Cardiac fibroblast (primary cell): ENCODE measurements around the gene FAM111B.
A peak's percentile ranks its signal among the peaks of the same experiment; 100 is the strongest.

Experiments used
- DNase-seq, 2 donors: peaks; one replicate each; pipeline versions ENCODE4 v3.0.0 to v3.0.0-alpha.2; 2010; ENCODE audit warnings: low read depth in 2 of 2
- H3K4me3 ChIP-seq, 2 donors: replicated peaks in 1 of 2; 1 replicate in 1 of 2; 2 replicates in 1 of 2; pipeline ENCODE4 v1.5.1; 2011; ENCODE audit warnings: low read depth in 2 of 2, low read length in 2 of 2, mild to moderate bottlenecking in 2 of 2, moderate library complexity in 1 of 2
- TF ChIP-seq, protein P1 (sequence below): IDR thresholded peaks from one replicate; pipeline ENCODE4 v1.5.1; 2011; ENCODE audit warnings: low read depth, mild to moderate bottlenecking, low read length, inconsistent platforms

The FAM111B gene

DNA sequence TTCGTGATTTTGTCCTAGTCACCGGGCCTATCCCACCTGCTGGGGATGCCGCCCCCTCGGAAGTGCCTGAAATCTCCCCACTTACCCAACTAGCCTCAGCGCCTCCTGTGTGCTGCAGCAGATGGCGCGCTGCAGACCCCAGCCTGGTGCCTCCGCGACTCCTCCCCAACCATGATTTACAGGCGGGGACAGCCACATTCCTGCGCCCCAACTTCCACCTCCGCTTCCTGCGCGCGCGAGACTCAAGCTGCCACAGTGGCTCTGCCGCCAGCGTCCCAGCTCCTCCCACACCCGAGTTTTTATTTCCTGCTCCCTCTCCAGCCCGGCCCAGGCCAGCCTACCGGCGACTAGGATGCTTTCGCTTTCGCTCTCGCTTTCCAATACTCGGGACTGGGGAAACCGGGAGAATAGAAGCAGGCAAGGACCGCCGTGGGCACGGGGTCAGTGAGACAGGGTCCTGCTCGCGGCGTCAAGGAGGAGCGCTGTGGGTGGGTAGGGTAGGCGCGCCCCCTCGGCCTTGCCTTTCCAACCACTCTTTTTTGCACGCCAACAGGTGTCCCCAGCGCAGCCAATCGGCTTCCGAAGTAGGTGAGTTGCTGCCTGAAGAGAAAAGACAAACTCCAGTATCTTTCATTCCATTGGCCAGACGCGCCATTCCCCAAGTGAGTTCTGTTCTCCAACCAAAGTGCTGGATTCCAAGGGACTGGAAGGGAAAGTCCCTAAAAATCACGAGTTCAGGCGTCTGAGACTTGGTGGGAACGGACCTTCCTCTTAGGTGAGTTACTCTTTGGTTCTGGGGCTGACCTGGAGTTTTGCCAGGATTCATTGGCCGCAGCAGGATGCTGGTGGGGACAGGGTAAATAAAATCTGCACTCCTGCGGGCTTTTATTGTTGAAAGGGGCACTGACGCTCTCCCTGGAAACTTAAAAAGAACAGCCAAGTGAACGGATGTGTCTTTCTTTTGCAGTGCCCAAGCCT is 35.8 kb downstream of the FAM111B start, which contains the start of gene FAM111A:
Gene FAM111A, plus strand, starts transcription at position 327 of the 978 bp plus-strand sequence. CDS start 6,017 bp downstream, outside the sequence.
- TF ChIP-seq, protein P1, sequence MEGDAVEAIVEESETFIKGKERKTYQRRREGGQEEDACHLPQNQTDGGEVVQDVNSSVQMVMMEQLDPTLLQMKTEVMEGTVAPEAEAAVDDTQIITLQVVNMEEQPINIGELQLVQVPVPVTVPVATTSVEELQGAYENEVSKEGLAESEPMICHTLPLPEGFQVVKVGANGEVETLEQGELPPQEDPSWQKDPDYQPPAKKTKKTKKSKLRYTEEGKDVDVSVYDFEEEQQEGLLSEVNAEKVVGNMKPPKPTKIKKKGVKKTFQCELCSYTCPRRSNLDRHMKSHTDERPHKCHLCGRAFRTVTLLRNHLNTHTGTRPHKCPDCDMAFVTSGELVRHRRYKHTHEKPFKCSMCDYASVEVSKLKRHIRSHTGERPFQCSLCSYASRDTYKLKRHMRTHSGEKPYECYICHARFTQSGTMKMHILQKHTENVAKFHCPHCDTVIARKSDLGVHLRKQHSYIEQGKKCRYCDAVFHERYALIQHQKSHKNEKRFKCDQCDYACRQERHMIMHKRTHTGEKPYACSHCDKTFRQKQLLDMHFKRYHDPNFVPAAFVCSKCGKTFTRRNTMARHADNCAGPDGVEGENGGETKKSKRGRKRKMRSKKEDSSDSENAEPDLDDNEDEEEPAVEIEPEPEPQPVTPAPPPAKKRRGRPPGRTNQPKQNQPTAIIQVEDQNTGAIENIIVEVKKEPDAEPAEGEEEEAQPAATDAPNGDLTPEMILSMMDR = peak; percentile 28
- peak within 1 kb of the TSS; percentile 91 to 96 for H3K4me3 ChIP-seq
- DNase-seq = peak; percentile 86 to 89

DNA sequence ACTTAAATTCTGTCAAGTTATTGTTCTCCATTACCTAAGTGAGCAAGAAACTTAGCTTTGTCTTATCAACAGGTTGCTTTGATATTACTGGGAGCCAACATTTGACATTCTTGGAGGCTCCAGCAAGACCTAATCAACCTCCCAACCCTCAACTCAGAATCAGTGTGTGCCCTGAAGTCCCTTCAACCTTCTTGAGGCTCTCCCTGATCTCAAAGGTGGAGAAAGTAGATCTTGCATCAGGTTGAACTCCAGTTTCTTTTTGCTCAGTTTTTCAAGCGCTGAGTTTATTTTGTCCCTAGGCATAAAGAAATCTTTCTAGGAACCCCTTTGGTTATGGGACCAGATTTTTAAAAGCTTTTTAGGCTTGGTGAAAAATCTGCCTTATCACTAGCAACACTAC is 37.1 kb downstream of the FAM111B start:
- TF ChIP-seq, protein P1 = no peak
- no peak for DNase-seq
- peak overlapping the region; percentile 59 to 96 for H3K4me3 ChIP-seq

DNA sequence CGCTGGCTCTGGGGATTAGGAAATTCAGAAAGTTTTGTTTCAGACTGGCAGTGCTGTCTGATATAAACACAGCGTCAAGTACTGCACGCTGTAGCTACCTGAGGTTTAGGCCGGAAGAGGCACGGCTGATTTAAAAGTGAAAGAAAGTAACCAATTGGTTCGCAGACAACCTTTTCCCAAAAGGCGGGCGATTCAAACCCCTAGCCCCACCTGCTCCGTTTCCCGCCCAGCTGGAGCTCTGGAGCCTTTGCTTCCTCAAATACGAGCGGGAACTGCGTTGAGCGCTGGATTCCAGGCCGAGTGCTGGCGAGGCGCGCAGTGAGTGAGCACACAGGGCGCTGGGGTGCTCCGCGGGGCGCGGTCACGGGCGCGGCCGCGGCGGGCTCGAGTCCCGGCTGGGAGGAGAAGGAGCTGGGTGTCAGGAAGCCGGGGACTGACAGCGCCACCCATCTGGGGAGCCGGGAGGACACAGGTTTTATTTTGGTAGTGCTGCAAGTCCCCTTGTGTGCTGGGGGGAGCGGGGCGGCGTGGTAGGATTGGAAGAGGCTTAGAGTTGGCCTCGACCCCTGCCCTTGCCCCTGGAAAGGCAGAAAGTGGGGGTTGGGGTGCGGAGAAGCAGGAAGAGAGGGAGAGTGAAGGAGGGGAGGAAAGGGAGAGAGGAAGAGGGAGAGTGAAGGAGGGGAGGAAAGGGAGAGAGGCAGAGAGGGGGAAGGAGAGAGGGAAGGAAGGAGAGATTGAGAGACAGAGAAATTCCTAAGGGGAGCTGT is 37.7 kb downstream of the FAM111B start:
- peak; percentile 83 to 84 for DNase-seq
- H3K4me3 ChIP-seq = peak overlapping the region; percentile 59 to 96
- TF ChIP-seq, protein P1 = no peak

DNA sequence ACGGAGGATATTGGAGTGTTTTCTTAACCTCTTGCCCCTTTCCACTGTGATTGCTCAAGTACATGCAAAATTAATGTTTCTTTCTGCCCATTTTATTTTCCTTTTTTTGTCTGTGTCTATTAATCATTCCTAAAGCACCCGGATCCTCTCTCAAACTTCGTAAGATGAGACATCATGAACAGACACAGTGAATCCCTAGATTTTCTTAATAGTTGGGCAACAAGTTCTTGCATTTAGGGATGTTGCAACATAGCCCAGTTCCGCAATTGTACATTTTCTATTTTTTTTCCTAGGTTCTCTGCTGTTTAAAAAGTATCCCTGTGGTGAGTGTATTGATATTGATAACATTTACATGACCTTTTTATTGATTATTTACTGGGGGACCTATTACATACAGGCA is 38.5 kb downstream of the FAM111B start:
- peak; percentile 73 to 90 for DNase-seq
- H3K4me3 ChIP-seq = peak overlapping the region in 1 of 2 donors; percentile 96
- TF ChIP-seq, protein P1 = no peak

DNA sequence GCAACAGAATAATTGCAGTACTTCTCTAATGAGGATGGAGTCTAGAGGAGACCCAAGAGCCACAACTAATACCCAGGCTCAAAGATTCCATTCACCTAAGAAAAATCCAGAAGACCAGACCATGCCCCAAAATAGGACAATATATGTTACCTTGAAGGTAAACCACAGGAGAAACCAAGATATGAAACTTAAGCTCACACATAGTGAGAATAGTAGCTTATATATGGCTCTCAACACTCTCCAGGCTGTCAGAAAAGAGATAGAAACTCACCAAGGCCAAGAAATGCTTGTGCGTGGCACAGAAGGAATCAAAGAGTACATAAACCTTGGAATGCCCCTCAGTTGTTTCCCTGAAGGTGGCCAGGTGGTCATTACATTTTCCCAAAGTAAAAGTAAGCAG is 44.7 kb downstream of the FAM111B start:
- no peak overlapping the region for H3K4me3 ChIP-seq
- DNase-seq = no peak
- TF ChIP-seq, protein P1 = no peak

DNA sequence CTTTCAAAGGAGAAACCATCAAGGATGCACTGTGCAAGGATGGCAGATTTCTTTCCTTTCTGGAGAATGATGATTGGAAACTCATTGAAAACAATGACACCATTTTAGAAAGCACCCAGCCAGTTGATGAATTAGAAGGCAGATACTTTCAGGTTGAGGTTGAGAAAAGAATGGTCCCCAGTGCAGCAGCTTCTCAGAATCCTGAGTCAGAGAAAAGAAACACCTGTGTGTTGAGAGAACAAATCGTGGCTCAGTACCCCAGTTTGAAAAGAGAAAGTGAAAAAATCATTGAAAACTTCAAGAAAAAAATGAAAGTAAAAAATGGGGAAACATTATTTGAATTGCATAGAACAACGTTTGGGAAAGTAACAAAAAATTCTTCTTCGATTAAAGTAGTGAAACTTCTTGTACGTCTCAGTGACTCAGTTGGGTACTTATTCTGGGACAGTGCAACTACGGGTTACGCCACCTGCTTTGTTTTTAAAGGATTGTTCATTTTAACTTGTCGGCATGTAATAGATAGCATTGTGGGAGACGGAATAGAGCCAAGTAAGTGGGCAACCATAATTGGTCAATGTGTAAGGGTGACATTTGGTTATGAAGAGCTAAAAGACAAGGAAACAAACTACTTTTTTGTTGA is 45.4 kb downstream of the FAM111B start:
- H3K4me3 ChIP-seq = no peak overlapping the region
- no peak for DNase-seq
- TF ChIP-seq, protein P1 = no peak
